ENCODE measurements around the gene SULF2.

The SULF2 gene

GRCh38 chr20:47734870-47735269 is 50.4 kb downstream of the SULF2 start:
- no peak for TF ChIP-seq CTCF (IDR thresholded peaks at IDR 0.05)
- Histone ChIP-seq H3K79me2 (no peaks in the 10 kb centered on the region), H3K36me3 (ENCODE audit: control insufficient read depth, insufficient read depth, low read length) (no peaks in the 10 kb centered on the region), H3K4me1 (no peaks in the 10 kb centered on the region), H3K9ac (no peak overlapping the region), H2AFZ (no peak overlapping the region), H3K9me3 (ENCODE audit: control insufficient read depth, low read length) (no peaks in the 10 kb centered on the region), H3K4me2 (ENCODE audit: low read length) (no peak overlapping the region), H3K4me3 (ENCODE audit: low read depth, low read length) (no peak overlapping the region), H3K27me3 (ENCODE audit: control insufficient read depth, insufficient read depth, low read length) (no peaks in the 10 kb centered on the region), H3K27ac (no peak overlapping the region)

DNA sequence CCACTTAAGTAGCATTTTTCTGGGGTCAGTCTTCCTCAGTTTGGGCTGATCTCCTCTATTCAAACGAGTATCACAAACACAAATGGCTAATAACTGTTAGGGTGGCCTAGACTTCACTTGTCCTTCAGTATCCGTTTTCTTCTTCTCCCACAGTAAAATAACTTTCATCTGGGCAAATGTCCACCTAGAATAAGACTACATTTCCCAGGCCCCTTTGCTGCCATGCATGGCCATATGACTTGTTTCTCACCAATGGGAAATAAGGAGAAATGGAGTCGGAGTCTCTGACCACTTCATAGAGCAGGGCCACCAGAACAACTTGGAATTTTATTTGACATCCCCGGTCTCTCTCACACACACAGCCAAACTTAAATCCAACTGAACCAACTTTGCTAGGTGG is 51.4 kb downstream of the SULF2 start:
- Histone ChIP-seq H3K4me2 (ENCODE audit: low read length) (no peak overlapping the region), H3K27ac (no peak overlapping the region), H3K79me2 (no peaks in the 10 kb centered on the region), H2AFZ (no peak overlapping the region), H3K4me1 (no peaks in the 10 kb centered on the region), H3K9me3 (ENCODE audit: control insufficient read depth, low read length) (no peaks in the 10 kb centered on the region), H3K4me3 (ENCODE audit: low read depth, low read length) (no peak overlapping the region), H3K9ac (no peak overlapping the region), H3K27me3 (ENCODE audit: control insufficient read depth, insufficient read depth, low read length) (no peaks in the 10 kb centered on the region), H3K36me3 (ENCODE audit: control insufficient read depth, insufficient read depth, low read length) (no peaks in the 10 kb centered on the region)
- no peak for TF ChIP-seq CTCF (IDR thresholded peaks at IDR 0.05)

DNA sequence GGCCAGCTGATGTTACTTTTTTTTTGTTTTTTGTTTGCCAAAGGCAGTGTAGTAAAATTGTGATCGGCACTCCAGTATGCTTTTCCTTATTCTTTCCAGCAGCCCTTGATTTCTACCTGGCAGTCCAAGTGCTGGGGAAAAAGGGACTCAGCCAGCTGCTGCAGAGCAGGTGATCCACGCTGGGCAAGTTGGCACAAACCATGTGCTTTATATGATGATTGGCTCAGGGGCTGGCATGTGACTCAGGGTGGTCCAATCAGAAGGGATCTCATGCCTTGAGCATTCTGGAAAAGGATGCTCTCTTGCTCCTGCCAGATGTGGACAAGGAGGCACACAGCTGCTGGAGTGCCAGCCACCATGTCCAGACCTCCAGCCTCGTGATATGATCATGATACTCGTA is 54.5 kb downstream of the SULF2 start:
- Histone ChIP-seq H3K79me2 (no peaks in the 10 kb centered on the region), H3K4me3 (ENCODE audit: low read depth, low read length) (no peak overlapping the region), H3K9ac (no peak overlapping the region), H3K4me2 (ENCODE audit: low read length) (no peak overlapping the region), H3K27me3 (ENCODE audit: control insufficient read depth, insufficient read depth, low read length) (no peaks in the 10 kb centered on the region), H3K36me3 (ENCODE audit: control insufficient read depth, insufficient read depth, low read length) (no peaks in the 10 kb centered on the region), H3K27ac (no peak overlapping the region), H3K4me1 (no peaks in the 10 kb centered on the region), H3K9me3 (ENCODE audit: control insufficient read depth, low read length) (no peaks in the 10 kb centered on the region), H2AFZ (no peak overlapping the region)
- no peak for TF ChIP-seq CTCF (IDR thresholded peaks at IDR 0.05)

DNA sequence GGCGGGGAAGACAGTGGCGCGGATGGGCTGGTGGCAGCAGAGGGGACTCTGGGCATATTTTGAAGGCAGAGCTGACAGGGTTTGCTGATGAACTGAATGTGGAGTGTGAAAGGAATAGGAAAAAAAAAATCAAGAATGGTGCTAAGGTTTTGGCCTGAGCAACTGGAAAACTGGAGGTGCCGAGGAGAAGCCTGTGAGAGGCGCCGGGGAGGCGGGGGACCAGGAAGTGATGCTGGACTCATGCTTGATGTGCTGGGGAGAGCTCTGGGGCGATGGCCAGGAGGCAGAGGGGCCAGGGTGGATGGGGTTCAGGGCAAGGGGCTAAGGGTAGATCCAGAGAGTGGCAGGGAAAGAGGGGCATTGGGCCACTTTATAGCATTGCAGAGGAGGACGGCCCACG is 55.8 kb downstream of the SULF2 start:
- Histone ChIP-seq H3K9me3 (ENCODE audit: control insufficient read depth, low read length) (no peaks in the 10 kb centered on the region), H2AFZ (no peak overlapping the region), H3K27ac (no peak overlapping the region), H3K79me2 (no peaks in the 10 kb centered on the region), H3K4me2 (ENCODE audit: low read length) (no peak overlapping the region), H3K4me1 (no peaks in the 10 kb centered on the region), H3K36me3 (ENCODE audit: control insufficient read depth, insufficient read depth, low read length) (no peaks in the 10 kb centered on the region), H3K4me3 (ENCODE audit: low read depth, low read length) (no peak overlapping the region), H3K27me3 (ENCODE audit: control insufficient read depth, insufficient read depth, low read length) (no peaks in the 10 kb centered on the region), H3K9ac (no peak overlapping the region)
- TF ChIP-seq CTCF (IDR thresholded peaks at IDR 0.05), result no peak

DNA sequence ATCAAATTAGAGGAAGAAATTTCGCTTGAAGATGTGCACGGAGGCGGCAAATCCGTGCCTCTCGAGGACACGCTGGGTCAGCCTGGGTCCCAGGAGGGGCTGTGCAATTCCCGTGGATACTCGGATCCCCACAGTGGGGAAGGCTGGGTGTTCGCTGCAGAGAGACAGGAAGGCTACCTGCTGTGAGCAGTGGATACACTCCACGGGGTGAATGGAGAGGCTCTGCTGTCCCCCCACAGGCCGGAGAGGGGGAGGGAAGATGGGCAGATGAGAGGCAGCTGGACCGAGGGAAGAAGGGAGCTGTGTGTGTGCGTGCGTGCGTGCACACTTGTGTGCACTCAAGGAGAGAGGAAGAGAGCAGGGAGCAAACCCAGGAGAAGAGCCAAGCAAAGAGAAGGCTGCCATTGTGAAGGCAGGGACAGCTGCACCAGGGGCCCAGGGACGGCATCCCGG is 57.3 kb downstream of the SULF2 start:
- Histone ChIP-seq H3K36me3 (ENCODE audit: control insufficient read depth, insufficient read depth, low read length) (no peaks in the 10 kb centered on the region), H3K4me1 (no peaks in the 10 kb centered on the region), H3K9ac (no peak overlapping the region), H3K27ac (no peak overlapping the region), H3K79me2 (no peaks in the 10 kb centered on the region), H2AFZ (no peak overlapping the region), H3K4me2 (ENCODE audit: low read length) (no peak overlapping the region), H3K4me3 (ENCODE audit: low read depth, low read length) (no peak overlapping the region), H3K9me3 (ENCODE audit: control insufficient read depth, low read length) (no peaks in the 10 kb centered on the region), H3K27me3 (ENCODE audit: control insufficient read depth, insufficient read depth, low read length) (no peaks in the 10 kb centered on the region)
- TF ChIP-seq CTCF (IDR thresholded peaks at IDR 0.05), result no peak

Data from parathyroid adenoma (tissue), 2 donors.